Measurements from ENCODE around the gene CEP89. TPM values are rescaled to one million over a fixed set of nuclear protein-coding genes. Genes with fewer than 3 reads are reported as not detected.

CEP89 gene
- total RNA-seq, 2 experiments from 2014 or later = 18.7 to 25.9 TPM

DNA sequence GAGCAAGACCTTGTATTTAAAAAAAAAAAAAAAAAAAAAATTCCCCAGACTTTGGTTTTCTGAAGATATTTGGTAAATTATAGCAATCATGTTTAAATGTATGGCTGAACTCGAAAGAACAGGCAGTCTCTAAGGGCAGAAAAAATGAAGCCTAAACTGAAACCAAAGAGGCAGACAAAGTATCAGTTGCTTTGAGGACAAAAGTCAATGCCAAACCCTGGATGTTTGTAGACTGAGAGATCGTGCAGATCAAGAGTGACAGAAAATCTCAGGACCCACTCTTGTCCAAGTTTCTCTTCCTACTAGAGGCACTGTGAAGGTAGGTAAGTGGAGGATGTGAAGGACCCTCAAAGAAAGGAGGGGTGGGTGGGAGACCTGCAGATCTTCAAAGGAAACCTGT, 91.1 kb downstream of the CEP89 start:
- no peaks in the 10 kb centered on the region for H3K27me3 Mint-ChIP-seq
- ChIA-PET CTCF (no interaction called here), POLR2A (no interaction called here)
- H3K27ac Mint-ChIP-seq = no peak overlapping the region
- H3K36me3 Mint-ChIP-seq (ENCODE audit: low read depth) = no peaks in the 10 kb centered on the region
- H3K4me1 Mint-ChIP-seq = peaks cover 5% of the 10 kb centered on the region
- no peaks in the 10 kb centered on the region for H3K9me3 Mint-ChIP-seq
- no peak overlapping the region for H3K4me3 Mint-ChIP-seq
- no peak for DNase-seq

DNA sequence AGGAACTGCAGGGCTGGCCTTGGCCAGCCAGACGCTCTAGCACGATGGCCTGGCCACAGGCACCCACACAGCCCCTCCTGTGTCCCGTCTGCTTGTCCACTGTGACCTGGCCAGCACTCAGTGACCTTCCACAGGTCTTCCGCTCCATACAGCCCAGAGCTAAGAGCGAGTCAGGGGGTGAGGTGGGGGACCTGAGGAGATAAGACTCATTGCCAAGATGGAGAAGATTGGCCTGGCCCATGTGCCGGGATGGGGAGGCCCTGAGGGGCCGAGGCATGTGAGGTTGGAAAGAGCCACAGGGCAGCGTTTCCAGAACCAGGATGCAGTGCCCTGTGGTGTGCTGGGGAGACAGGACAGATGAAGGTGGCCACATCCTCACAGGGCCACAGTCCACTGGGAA, 92.0 kb downstream of the CEP89 start:
- ChIA-PET CTCF (no interaction called here), POLR2A (no interaction called here)

DNA sequence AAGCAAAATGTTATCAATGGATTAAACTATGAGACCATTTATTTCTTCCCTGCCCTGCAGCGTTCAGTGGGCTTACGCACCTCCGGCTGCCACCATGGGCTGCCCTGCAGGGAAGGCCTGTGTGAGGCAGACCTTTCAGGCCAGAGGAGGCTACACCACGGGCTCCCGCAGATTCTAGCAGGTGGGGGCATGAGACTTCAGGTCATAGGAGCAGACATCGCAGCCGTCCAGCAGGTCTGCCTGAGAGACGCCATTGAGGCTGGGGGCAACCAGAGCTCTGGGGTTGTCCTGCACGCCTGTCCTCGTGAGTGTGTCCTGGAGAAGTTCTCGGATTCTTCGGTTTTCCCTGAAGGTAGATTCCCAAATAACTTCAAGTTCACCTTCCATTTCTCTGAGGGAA, 92.8 kb downstream of the CEP89 start:
- DNase-seq = no peak
- POLR2A ChIA-PET = interaction anchor here (1.1 kb wide), 1 partner anchor 185 kb away, joined by 8 read pairs; no protein-coding TSS in a partner anchor
- no peaks in the 10 kb centered on the region for H3K9me3 Mint-ChIP-seq
- H3K27ac Mint-ChIP-seq = no peak overlapping the region
- H3K4me1 Mint-ChIP-seq = peaks cover 5% of the 10 kb centered on the region
- H3K4me3 Mint-ChIP-seq = no peak overlapping the region
- CTCF ChIA-PET = no interaction called here
- H3K36me3 Mint-ChIP-seq (ENCODE audit: low read depth) = no peaks in the 10 kb centered on the region
- H3K27me3 Mint-ChIP-seq = no peaks in the 10 kb centered on the region

More for the DNA sequence above, 92.0 kb downstream of the CEP89 start:
- H3K27ac Mint-ChIP-seq = no peak overlapping the region
- H3K9me3 Mint-ChIP-seq = no peaks in the 10 kb centered on the region
- H3K27me3 Mint-ChIP-seq = no peaks in the 10 kb centered on the region
- DNase-seq = no peak
- peaks cover 5% of the 10 kb centered on the region for H3K4me1 Mint-ChIP-seq
- no peak overlapping the region for H3K4me3 Mint-ChIP-seq
- no peaks in the 10 kb centered on the region for H3K36me3 Mint-ChIP-seq (ENCODE audit: low read depth)

DNA sequence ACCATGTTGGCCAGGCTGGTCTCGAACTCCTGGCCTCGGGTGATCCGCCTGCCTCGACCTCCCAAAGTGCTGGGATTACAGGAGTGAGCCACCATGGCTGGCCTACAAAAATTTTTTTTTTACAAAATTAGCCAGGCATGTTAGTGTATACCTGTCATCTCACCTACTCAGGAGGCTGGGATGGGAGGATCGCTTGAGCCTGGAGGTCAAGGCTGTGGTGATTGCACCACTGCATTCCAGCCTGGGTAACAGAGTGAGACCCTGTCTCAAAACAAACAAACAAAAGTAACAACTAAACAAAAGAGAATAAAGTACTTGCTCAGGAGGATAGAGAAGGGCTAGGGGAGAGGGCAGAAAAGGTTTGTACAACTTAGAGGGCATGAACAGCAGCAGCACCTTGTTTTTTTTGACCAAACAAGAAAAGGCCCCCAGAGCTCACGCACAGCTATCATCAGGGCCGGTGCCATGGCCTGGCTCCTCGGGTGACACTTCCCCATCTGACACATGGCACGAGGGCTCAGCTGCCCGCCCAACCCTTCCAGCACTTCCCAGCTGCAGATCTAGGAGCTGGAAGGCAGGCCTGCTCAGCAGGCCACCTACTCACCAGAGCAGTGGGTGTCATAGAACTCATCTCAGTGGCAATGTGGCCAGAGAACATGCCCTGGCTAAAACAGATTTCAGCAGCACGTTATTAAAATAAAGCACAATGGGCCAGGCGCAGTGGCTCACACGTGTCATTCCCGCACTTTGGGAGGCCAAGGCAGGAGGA, 93.6 kb downstream of the CEP89 start:
- Mint-ChIP-seq H3K9me3 (no peaks in the 10 kb centered on the region), H3K27ac (no peak overlapping the region), H3K4me1 (peaks cover 12% of the 10 kb centered on the region), H3K27me3 (no peaks in the 10 kb centered on the region), H3K36me3 (ENCODE audit: low read depth) (no peaks in the 10 kb centered on the region), H3K4me3 (no peak overlapping the region)
- POLR2A ChIA-PET = interaction anchor here (1.1 kb wide), 1 partner anchor 186 kb away, joined by 8 read pairs; no protein-coding TSS in a partner anchor
- no peak for DNase-seq
- CTCF ChIA-PET = no interaction called here

DNA sequence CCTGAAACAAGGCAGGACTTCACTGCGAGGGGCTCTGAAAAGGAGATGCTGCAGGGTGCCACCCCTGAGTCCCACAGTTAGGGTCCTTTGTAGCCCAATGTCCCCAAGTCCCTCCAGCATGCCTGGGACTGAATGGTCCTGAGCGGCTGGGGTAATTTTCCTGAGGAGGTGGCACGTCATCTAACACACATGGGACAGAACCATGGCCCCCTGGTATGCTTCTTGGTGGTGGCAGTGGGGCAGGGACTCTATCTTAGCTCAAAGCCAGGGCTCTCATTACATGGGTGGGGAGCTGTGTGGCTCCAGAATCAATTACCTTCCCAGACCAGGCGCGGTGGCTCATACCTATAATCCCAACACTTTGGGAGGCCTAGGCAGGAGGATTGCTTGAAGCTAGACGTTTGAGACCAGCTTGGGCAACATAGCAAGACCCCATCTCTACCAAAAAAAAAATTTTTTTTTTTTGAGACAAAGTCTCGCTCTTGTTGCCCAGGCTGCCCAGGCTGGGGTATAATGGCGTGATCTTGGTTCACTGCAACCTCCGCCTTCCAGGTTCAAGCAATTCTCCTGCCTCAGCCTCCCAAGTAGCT, 94.3 kb downstream of the CEP89 start:
- no peak overlapping the region for H3K27ac Mint-ChIP-seq

DNA sequence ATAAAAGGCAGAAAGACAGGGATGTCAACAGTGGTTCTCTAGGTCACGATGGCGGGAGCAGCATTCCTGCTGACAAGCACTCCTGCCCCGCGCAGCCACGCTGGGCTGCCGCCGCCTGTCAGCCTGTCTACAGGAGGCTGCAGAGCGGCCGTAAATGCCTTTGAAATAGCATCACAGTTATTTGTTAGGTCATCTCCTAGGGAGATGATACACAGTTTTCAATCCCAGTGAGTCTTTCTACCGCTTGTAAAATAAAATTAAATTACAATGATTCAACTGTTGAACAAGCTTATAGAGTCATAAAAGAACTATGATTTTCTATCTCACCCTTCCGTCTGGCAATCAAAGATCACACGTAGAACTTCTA, 94.9 kb downstream of the CEP89 start:
- Mint-ChIP-seq H3K9me3 (no peaks in the 10 kb centered on the region), H3K27me3 (no peaks in the 10 kb centered on the region), H3K4me1 (peaks cover 13% of the 10 kb centered on the region), H3K4me3 (no peak overlapping the region), H3K36me3 (ENCODE audit: low read depth) (no peaks in the 10 kb centered on the region), H3K27ac (no peak overlapping the region)
- ChIA-PET POLR2A (no interaction called here), CTCF (no interaction called here)
- DNase-seq = no peak

More for the DNA sequence above, 94.3 kb downstream of the CEP89 start:
- CTCF ChIA-PET = no interaction called here
- no peaks in the 10 kb centered on the region for H3K27me3 Mint-ChIP-seq
- no peaks in the 10 kb centered on the region for H3K9me3 Mint-ChIP-seq
- H3K36me3 Mint-ChIP-seq (ENCODE audit: low read depth) = no peaks in the 10 kb centered on the region
- H3K4me3 Mint-ChIP-seq = no peak overlapping the region
- POLR2A ChIA-PET = no interaction called here
- DNase-seq = no peak
- H3K4me1 Mint-ChIP-seq = peaks cover 13% of the 10 kb centered on the region

DNA sequence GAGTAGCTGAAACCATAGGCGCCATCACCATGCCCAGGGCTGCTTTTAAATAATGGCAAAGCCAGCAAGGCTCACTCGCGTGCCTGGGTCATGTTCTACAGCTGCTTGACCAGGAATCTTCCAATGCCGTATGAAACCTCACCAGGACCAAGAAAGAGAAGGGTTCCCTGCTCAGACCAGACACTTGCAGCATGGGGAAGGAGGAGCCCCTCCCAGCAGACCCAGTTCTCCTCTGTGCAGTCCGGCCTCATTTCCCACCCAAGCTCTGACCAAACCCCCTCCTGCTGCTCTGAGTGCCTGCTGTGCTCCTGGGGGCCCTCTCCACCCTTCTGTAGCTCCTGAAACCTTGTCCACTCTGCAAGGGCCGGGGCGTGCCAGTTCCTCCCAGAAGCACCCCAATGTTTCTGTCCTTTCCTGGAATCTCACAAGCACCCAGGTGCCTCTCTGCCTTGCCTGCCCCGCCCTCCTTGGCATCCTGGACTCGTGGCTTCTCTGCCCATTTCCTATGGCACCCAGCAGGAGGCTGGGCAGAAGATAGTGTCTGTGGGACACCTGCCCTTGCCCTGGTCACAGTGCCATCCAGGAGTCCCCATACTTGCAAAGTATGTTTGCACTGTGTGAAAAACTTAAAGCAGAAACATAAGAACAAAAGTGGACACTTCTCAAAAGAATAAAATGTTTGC, 95.4 kb downstream of the CEP89 start:
- no peaks in the 10 kb centered on the region for H3K36me3 Mint-ChIP-seq (ENCODE audit: low read depth)
- no peak overlapping the region for H3K4me3 Mint-ChIP-seq
- DNase-seq = no peak
- CTCF ChIA-PET = no interaction called here
- H3K9me3 Mint-ChIP-seq = no peaks in the 10 kb centered on the region
- peak overlapping the region; percentile 54 for H3K27ac Mint-ChIP-seq
- H3K4me1 Mint-ChIP-seq = peaks cover 13% of the 10 kb centered on the region
- POLR2A ChIA-PET = no interaction called here
- no peaks in the 10 kb centered on the region for H3K27me3 Mint-ChIP-seq

DNA sequence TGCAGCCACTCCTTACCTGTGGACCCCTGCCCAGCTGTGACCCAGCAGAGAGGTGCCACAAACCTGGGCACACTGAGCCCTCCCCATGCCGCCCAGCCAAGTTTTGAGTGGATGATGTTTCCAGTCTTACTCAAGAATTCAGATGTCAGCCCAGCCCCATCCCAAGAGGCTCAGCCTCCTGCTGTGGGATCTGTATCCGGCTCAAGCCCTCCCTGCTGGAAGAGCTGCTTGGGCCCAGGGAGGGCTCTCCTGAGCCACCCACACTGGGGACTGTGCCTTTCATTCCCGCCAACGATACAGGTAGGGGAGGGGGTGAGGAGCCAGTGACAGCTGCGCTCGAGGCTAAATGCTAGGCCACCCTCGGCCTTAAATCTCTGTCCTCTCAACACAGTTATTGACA, 96.3 kb downstream of the CEP89 start:
- H3K9me3 Mint-ChIP-seq = no peaks in the 10 kb centered on the region
- CTCF ChIA-PET = no interaction called here
- H3K27me3 Mint-ChIP-seq = no peaks in the 10 kb centered on the region
- H3K4me3 Mint-ChIP-seq = no peak overlapping the region
- no peak for DNase-seq
- no peaks in the 10 kb centered on the region for H3K36me3 Mint-ChIP-seq (ENCODE audit: low read depth)
- peaks cover 11% of the 10 kb centered on the region for H3K4me1 Mint-ChIP-seq
- no peak overlapping the region for H3K27ac Mint-ChIP-seq
- POLR2A ChIA-PET = interaction anchor here (0.6 kb wide), 2 partner anchors 276 to 470 kb away, joined by 3 read pairs; partner anchors contain the start of gene DPY19L3

DNA sequence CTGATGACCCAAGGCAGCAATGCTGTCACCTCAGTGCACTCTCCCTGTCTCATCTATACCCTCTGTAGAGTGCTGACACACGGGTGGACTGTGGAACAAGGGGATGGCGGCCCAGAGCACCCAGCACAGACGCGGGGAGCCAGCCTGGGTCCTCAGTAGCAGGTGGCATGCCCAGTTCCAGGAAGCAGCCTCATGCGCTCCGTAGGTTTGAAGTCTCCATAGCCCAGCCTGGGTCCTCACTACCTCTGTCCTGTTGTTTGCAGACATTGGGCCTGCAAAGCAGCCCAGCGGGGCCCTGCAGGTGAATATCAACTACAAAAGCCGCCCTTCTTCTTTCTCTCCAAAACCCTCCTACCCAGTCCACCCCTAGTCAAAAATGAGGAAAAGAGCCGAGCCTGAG, 97.2 kb downstream of the CEP89 start:
- Mint-ChIP-seq H3K36me3 (ENCODE audit: low read depth) (no peaks in the 10 kb centered on the region), H3K4me1 (peaks cover 11% of the 10 kb centered on the region), H3K4me3 (no peak overlapping the region), H3K27ac (no peak overlapping the region), H3K27me3 (no peaks in the 10 kb centered on the region), H3K9me3 (no peaks in the 10 kb centered on the region)
- no peak for DNase-seq
- POLR2A ChIA-PET = interaction anchor here (0.6 kb wide), 1 partner anchor 469 kb away, joined by 3 read pairs; the partner anchor contains the start of gene DPY19L3
- CTCF ChIA-PET = no interaction called here

DNA sequence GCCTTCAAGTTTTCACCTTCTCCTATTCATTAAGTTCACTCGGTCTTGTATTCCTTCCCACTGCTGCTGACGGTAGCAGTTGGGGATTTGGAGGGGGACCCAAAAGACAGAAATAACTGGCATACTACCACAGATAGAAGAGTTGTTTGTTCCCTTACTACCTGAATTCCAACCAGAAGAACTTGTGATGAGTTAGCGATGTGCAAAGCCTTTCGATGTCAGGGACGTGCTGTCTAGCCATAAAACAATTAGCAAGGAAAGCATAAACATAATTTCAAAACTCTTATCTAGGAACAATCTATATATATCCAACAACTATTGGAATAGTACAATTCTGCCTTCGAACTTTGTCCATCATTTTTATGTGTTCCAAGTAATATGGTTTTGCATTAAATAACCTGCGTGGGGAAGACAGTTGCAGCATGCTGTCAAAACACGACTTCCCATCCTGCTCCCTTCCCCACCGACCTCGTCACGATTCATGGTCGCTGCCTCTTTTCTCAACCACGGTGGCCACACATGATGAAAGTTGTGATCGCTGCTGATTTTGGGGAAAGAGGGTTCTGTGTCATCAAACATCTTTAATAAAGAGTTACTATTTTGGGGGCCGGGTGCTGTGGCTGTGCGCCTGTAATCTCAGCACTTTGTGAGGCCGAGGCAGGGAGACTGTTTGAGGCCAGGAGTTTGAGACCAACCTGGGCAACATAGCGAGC, 98.4 kb downstream of the CEP89 start:
- Mint-ChIP-seq H3K36me3 (ENCODE audit: low read depth) (no peaks in the 10 kb centered on the region), H3K27ac (no peak overlapping the region), H3K4me3 (no peak overlapping the region), H3K9me3 (no peaks in the 10 kb centered on the region), H3K4me1 (peaks cover 11% of the 10 kb centered on the region), H3K27me3 (no peaks in the 10 kb centered on the region)
- CTCF ChIA-PET = no interaction called here
- POLR2A ChIA-PET = no interaction called here
- DNase-seq = no peak

DNA sequence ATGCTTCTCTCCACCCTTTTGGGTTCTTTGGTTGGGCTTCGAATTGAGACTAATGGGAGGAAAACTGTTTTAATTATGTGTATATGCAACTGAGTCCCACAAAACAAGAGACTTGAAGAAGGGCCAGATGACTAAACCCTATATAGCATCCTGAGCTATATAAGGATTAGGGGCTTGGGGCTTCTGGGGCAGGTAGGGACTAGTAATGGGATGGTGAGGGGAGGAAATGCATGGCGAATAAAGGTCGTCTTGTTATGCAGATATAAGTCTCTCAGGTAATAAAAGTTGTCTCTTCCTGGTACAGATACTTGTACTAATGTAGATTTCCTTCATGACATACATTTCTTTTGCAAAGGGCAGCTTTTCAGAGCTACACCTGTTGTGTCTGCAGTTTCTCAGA, 99.4 kb downstream of the CEP89 start:
- no peak overlapping the region for H3K4me3 Mint-ChIP-seq
- no peaks in the 10 kb centered on the region for H3K36me3 Mint-ChIP-seq (ENCODE audit: low read depth)
- POLR2A ChIA-PET = no interaction called here
- CTCF ChIA-PET = no interaction called here
- H3K4me1 Mint-ChIP-seq = peaks cover 11% of the 10 kb centered on the region
- no peak overlapping the region for H3K27ac Mint-ChIP-seq
- no peaks in the 10 kb centered on the region for H3K27me3 Mint-ChIP-seq
- H3K9me3 Mint-ChIP-seq = no peaks in the 10 kb centered on the region
- DNase-seq = no peak

DNA sequence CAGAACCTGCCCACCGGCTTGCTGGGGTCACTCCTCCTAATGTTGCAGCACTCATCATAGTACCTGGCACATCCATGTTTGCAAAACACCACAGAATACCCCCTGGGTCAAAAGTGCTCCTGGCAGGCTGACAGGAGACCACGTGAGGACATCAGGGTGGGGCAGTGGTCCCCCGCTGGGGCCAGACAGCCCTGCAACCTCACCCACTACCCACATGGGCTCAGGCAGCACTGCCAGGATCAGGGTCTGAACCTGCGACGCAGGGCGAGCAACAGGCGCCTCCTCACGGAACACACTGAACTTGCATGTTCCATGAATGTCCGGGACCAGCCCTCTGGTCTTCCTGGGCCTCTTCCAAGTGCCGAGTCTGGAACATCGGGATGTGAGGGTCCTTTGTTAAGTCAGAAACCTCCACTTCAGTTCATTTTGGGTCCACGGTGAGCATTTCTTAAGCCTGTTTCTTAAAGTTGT, 100.7 kb downstream of the CEP89 start:
- CTCF ChIA-PET = no interaction called here

More for the DNA sequence above, 100.7 kb downstream of the CEP89 start:
- Mint-ChIP-seq H3K4me3 (no peak overlapping the region), H3K36me3 (ENCODE audit: low read depth) (no peaks in the 10 kb centered on the region), H3K27ac (no peak overlapping the region), H3K9me3 (no peaks in the 10 kb centered on the region), H3K27me3 (no peaks in the 10 kb centered on the region), H3K4me1 (peaks cover 7% of the 10 kb centered on the region)
- DNase-seq = no peak
- POLR2A ChIA-PET = no interaction called here
